Measurements from ENCODE around the gene MRPS26.
"Not testable (repeated sequence)": the region's sequence is repeated elsewhere in the genome, so short reads cannot be mapped to it uniquely, and the experiment has no call there.

MRPS26 gene
- total RNA-seq, result 9.4 to 75.4 (median 27.7) reads per million in 9 experiments

GRCh38 chr20:3045816-3046676, at the start of gene MRPS26:
Gene MRPS26, plus strand, starts transcription at chr20:3046052. Its CDS starts 17 bp downstream, at chr20:3046069.
- peaks cover 12 to 18% of the 10 kb centered on the region in 2 donors for H3K4me1 Mint-ChIP-seq (ENCODE audit: low read depth in 2 of 2)
- no peaks in the 10 kb centered on the region for H3K9me3 Mint-ChIP-seq
- H3K36me3 Mint-ChIP-seq (ENCODE audit: insufficient read depth), result peaks cover 20% of the 10 kb centered on the region
- H3K27me3 Mint-ChIP-seq, result no peaks in the 10 kb centered on the region
- peak within 1 kb of the TSS; percentile 70 to 80 for H3K27ac Mint-ChIP-seq
- H3K4me3 Mint-ChIP-seq, result peak within 1 kb of the TSS; percentile 80 to 88
- peak; percentile 62 to 70 (median 68) for DNase-seq
- ATAC-seq (replicated peaks), result peak; percentile 88

GRCh38 chr20:2998728-2999127, 47.1 kb upstream of the MRPS26 start:
- no peaks in the 10 kb centered on the region for H3K27me3 Mint-ChIP-seq
- no peaks in the 10 kb centered on the region for H3K4me1 Mint-ChIP-seq (ENCODE audit: low read depth in 2 of 2)
- no peak overlapping the region for H3K4me3 Mint-ChIP-seq
- H3K36me3 Mint-ChIP-seq (ENCODE audit: insufficient read depth), result peaks cover 25% of the 10 kb centered on the region
- no peak overlapping the region for H3K27ac Mint-ChIP-seq
- ATAC-seq (replicated peaks) (no peak), DNase-seq (no peak)
- no peaks in the 10 kb centered on the region for H3K9me3 Mint-ChIP-seq

- ATAC-seq (replicated peaks) (peak; percentile 50), DNase-seq (peak in 1 of 3 experiments; percentile 8)
- Mint-ChIP-seq H3K27me3 (no peaks in the 10 kb centered on the region), H3K27ac (peak overlapping the region in 1 of 2 donors; percentile 67), H3K36me3 (ENCODE audit: insufficient read depth) (peaks cover 15% of the 10 kb centered on the region), H3K9me3 (no peaks in the 10 kb centered on the region), H3K4me1 (ENCODE audit: low read depth in 2 of 2) (no peaks in the 10 kb centered on the region), H3K4me3 (no peak overlapping the region)
Measured at GRCh38 chr20:3000852-3001523, 44.9 kb upstream of the MRPS26 start.

DNA sequence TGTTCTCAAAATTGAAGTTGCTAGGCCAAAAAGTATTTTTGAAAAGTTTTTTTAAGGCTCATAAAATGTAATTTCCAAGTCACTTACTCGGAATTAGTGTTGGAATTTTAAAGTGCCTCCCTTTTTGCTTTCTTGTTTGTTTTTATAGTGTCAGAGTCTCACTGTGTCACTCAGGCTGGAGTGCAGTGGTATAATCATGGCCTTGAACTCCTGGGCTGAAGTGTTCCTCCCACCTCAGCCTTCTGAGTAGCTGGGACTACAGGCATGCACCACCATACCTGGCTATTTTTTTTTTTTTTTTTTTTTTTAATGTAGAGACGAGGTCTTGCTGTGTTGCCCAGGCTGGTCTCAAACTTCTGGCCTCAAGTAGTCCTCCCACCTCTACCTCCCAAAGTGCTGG, 42.4 kb upstream of the MRPS26 start:
- no peak for DNase-seq
- no peak overlapping the region for H3K27ac Mint-ChIP-seq
- H3K9me3 Mint-ChIP-seq, result no peaks in the 10 kb centered on the region
- no peaks in the 10 kb centered on the region for H3K27me3 Mint-ChIP-seq
- H3K36me3 Mint-ChIP-seq (ENCODE audit: insufficient read depth), result peaks cover 34% of the 10 kb centered on the region
- H3K4me3 Mint-ChIP-seq, result no peak overlapping the region
- ATAC-seq (replicated peaks), result no peak
- no peaks in the 10 kb centered on the region for H3K4me1 Mint-ChIP-seq (ENCODE audit: low read depth in 2 of 2)

DNA sequence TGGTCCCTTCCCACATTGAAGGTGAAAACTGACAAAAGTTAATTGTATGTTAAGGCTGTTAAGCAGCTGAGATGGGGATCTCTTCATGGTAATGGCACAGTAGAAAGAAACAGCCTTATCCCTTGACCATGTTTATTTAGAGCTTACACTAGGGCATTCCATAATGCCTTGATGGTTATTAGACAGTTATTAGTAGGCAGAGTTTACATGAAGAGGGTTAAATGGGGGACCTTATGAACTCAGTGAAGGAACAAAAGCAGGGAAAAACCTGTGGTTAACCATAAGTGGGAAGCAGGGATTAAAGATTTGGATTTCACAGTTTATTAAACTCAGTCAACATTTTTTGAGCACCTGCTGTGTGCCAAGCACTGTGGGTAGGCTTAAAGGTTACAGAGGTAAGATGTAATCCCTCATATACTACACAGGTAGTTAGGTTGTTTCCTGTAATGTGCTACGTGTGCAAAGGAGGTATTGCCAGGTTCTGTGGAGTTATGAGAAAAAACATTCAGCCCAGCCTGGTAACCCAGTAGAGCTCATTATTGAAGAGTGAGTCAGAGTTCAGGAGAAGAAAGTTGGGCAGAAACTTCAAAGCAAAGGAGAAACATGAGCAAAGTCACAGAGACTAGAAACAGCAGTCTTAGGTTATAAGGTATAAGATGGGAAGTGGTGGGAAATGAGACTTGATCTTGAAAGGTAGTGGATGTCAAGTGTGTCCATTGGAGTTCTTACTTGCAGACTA, 34.7 kb upstream of the MRPS26 start:
- ATAC-seq (replicated peaks) (no peak), DNase-seq (no peak)
- no peaks in the 10 kb centered on the region for H3K9me3 Mint-ChIP-seq
- no peak overlapping the region for H3K4me3 Mint-ChIP-seq
- no peaks in the 10 kb centered on the region for H3K4me1 Mint-ChIP-seq (ENCODE audit: low read depth in 2 of 2)
- H3K27ac Mint-ChIP-seq, result no peak overlapping the region
- H3K36me3 Mint-ChIP-seq (ENCODE audit: insufficient read depth), result peaks cover 56% of the 10 kb centered on the region
- no peaks in the 10 kb centered on the region for H3K27me3 Mint-ChIP-seq

- Mint-ChIP-seq H3K36me3 (ENCODE audit: insufficient read depth) (peaks cover 58% of the 10 kb centered on the region), H3K4me3 (no peak overlapping the region), H3K9me3 (no peaks in the 10 kb centered on the region), H3K27ac (peak overlapping the region in 1 of 2 donors; percentile 0), H3K4me1 (ENCODE audit: low read depth in 2 of 2) (no peaks in the 10 kb centered on the region), H3K27me3 (no peaks in the 10 kb centered on the region)
- DNase-seq, result no peak
- ATAC-seq (replicated peaks), result no peak
Measured at GRCh38 chr20:3011752-3012151, 34.1 kb upstream of the MRPS26 start.

DNA sequence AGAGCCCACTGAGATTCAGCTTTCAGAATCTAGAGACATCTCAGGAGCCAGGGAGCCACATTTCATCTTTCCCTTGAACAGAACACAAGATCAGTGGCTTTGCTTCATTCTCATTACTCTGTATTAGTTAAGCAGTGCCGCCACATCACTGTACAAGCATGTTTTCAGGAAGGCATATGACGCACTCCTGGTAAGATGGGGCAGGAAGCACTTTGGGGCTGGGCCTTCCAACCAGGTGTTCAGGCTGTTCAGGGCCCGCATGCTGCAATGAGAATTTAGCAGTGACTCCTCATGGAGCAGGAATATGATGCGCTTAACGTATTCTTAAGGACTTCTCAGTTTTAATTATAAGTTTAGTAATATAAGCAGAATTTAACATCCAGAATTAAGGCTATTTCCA, 32.1 kb upstream of the MRPS26 start:
- H3K4me1 Mint-ChIP-seq (ENCODE audit: low read depth in 2 of 2), result no peaks in the 10 kb centered on the region
- no peaks in the 10 kb centered on the region for H3K27me3 Mint-ChIP-seq
- no peak overlapping the region for H3K27ac Mint-ChIP-seq
- no peaks in the 10 kb centered on the region for H3K9me3 Mint-ChIP-seq
- peaks cover 46% of the 10 kb centered on the region for H3K36me3 Mint-ChIP-seq (ENCODE audit: insufficient read depth)
- no peak for ATAC-seq (replicated peaks)
- H3K4me3 Mint-ChIP-seq, result no peak overlapping the region
- DNase-seq, result no peak

DNA sequence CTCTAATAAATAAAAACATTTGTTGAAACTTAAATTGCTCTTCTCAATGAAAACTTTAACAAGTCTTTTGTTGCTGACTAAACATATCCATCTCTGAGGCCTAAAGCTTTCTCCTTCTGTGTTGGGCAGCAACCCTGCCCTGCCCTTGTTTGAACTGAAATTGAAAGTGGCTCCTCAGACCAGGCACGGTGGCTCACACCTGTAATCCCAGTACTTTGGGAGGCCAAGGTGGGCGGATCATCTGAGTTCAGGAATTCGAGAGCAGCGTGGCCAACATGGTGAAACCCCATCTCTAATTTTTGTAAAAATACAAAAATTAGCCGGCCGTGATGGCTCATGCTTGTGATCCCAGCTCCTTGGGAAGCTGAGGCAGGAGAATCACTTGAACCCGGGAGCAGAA, 31.7 kb upstream of the MRPS26 start:
- Mint-ChIP-seq H3K9me3 (no peaks in the 10 kb centered on the region), H3K4me1 (ENCODE audit: low read depth in 2 of 2) (no peaks in the 10 kb centered on the region), H3K4me3 (no peak overlapping the region), H3K27me3 (no peaks in the 10 kb centered on the region), H3K36me3 (ENCODE audit: insufficient read depth) (peaks cover 42% of the 10 kb centered on the region), H3K27ac (no peak overlapping the region)
- ATAC-seq (replicated peaks), result no peak
- no peak for DNase-seq

GRCh38 chr20:3014662-3015061, 31.2 kb upstream of the MRPS26 start:
- no peak for ATAC-seq (replicated peaks)
- Mint-ChIP-seq H3K27ac (peak overlapping the region in 1 of 2 donors; percentile 57), H3K27me3 (no peaks in the 10 kb centered on the region), H3K36me3 (ENCODE audit: insufficient read depth) (peaks cover 42% of the 10 kb centered on the region), H3K4me3 (no peak overlapping the region), H3K4me1 (ENCODE audit: low read depth in 2 of 2) (no peaks in the 10 kb centered on the region), H3K9me3 (no peaks in the 10 kb centered on the region)
- no peak for DNase-seq

GRCh38 chr20:3015302-3015701, 30.6 kb upstream of the MRPS26 start:
- H3K27me3 Mint-ChIP-seq; DNase-seq; ATAC-seq (replicated peaks); H3K9me3 Mint-ChIP-seq; H3K4me1 Mint-ChIP-seq (ENCODE audit: low read depth in 2 of 2); H3K4me3 Mint-ChIP-seq: not testable (repeated sequence)
- Mint-ChIP-seq H3K27ac (peak overlapping the region in 1 of 2 donors; percentile 57), H3K36me3 (ENCODE audit: insufficient read depth) (peaks cover 42% of the 10 kb centered on the region)

DNA sequence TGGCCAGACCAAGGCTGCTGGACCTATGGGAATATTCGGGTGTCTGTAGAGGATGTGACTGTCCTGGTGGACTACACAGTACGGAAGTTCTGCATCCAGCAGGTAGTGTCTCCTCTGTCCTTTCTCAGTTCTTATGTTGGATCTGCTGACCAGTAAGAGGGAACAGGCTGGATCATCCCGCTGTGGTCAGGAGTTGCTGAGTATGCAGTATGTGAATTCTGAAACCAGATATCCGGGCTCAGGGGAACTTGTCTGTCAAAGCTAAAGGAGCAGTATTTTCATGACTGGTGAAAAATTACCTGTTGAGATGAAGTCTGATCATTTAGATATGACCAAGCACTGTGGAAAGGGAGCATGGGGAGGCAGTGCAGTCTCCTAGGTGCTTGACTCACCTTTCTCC, 24.5 kb upstream of the MRPS26 start:
- no peak overlapping the region for H3K4me3 Mint-ChIP-seq
- DNase-seq (no peak), ATAC-seq (replicated peaks) (no peak)
- no peaks in the 10 kb centered on the region for H3K27me3 Mint-ChIP-seq
- no peaks in the 10 kb centered on the region for H3K9me3 Mint-ChIP-seq
- H3K27ac Mint-ChIP-seq, result peak overlapping the region in 1 of 2 donors; percentile 63
- H3K36me3 Mint-ChIP-seq (ENCODE audit: insufficient read depth), result peaks cover 66% of the 10 kb centered on the region
- H3K4me1 Mint-ChIP-seq (ENCODE audit: low read depth in 2 of 2), result no peaks in the 10 kb centered on the region

DNA sequence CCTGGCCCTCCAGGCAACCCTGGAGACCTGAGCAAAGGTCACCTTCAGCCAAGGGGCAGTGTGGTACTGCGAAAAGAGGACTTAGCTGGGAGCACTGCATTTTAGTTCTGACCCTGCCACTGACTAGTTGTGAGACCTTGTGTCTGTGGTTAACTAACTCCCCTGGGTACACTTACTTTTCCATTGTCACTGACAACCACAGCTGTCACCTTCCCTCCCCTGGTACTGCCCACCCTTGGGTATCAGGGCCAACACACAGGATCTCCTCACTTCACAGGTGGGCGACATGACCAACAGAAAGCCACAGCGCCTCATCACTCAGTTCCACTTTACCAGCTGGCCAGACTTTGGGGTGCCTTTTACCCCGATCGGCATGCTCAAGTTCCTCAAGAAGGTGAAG, 24.1 kb upstream of the MRPS26 start:
- ATAC-seq (replicated peaks), result no peak
- peaks cover 64% of the 10 kb centered on the region for H3K36me3 Mint-ChIP-seq (ENCODE audit: insufficient read depth)
- no peaks in the 10 kb centered on the region for H3K9me3 Mint-ChIP-seq
- no peak for DNase-seq
- no peaks in the 10 kb centered on the region for H3K4me1 Mint-ChIP-seq (ENCODE audit: low read depth in 2 of 2)
- H3K4me3 Mint-ChIP-seq, result no peak overlapping the region
- peak overlapping the region in 1 of 2 donors; percentile 63 for H3K27ac Mint-ChIP-seq
- H3K27me3 Mint-ChIP-seq, result no peaks in the 10 kb centered on the region

All from effector memory CD8-positive, alpha-beta T cell (primary cell).